Measurements from ENCODE around the gene ZNF644.

GRCh38 chr1:91053630-91054029 is 31.8 kb upstream of the ZNF644 start:
- TF ChIP-seq CTCF (IDR thresholded peaks at IDR 0.05 in 4 of 5, conservative IDR thresholded peaks at IDR 0.05 in 1 of 5) (no peak), POLR2A (IDR thresholded peaks at IDR 0.05) (no peak)

All from gastrocnemius medialis (tissue), 4 donors.